ENCODE results near the gene MTMR12.
"Not testable (repeated sequence)": the region's sequence is repeated elsewhere in the genome, so short reads cannot be mapped to it uniquely, and the experiment has no call there.

Gene MTMR12

DNA sequence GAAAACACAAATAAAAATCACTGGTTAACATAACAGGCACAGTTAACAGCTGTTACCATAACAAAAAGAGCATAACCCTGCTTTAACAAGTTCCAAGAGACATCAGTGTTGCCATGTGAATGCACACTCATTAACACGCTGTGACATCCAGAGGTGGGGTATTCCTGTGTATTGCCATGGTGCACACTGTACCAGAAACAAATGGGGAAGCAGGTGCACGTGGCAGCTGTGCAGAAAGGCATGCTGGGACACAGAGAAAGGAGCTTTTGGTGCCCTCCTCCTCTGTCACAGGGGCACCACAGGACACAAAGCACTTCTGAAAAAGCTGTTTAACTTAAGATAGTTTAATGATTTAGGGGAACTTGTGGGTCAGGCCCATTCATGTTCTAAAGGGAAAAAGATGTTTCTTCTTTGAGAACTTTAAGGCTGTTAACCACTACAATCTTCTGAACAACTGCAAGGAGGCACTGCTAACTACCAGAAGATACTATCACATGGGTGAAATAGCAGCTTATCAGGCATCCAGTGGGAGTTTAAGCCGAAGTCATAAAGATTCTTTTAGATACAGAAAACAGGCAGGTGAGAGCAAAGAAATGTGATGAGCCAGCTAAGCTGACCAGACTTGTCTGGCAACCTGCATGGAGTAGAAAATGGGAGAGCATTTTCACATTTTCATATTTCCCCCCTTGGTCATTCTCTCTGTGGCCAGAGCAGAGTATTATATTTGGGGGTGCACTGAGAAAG is 82.2 kb downstream of the MTMR12 start:
- no peak for DNase-seq
- Histone ChIP-seq H3K27me3 (replicated peaks; ENCODE audit: control insufficient read depth, insufficient read depth, low read length, poor library complexity, severe bottlenecking) (no peaks in the 10 kb centered on the region), H3K27ac (ENCODE audit: insufficient read depth, low read length, poor library complexity, severe bottlenecking) (no peak overlapping the region), H3K36me3 (ENCODE audit: control insufficient read depth, insufficient read depth, low read length) (peaks cover 27% of the 10 kb centered on the region), H3K4me3 (ENCODE audit: insufficient read depth, low read depth, low read length, poor library complexity, severe bottlenecking) (no peak overlapping the region), H3K4me1 (ENCODE audit: control insufficient read depth, insufficient read depth, low read length, poor library complexity, severe bottlenecking) (no peaks in the 10 kb centered on the region), H3K9me3 (ENCODE audit: control insufficient read depth, low read length) (no peaks in the 10 kb centered on the region)

DNA sequence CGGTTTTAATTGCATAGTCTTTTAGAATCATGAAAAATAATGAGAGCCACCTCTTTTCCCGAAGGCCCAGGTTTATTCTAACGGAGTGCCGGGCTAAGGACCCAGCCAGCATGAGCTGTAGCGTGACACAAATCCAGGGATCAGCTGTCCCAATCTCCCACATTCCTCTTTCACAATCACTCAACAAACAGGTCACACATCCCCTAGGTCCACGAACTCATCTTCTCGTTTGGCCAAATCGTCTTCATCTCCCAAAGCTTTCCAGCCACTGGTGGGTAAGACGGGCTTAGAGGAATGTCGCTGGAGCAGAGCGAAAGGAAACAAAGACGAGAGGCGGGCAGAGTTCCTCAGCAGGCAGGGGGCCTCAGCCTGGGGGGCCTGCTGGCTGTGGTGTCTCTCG is 83.2 kb downstream of the MTMR12 start:
- Histone ChIP-seq H3K9me3 (ENCODE audit: control insufficient read depth, low read length) (no peaks in the 10 kb centered on the region), H3K27ac (ENCODE audit: insufficient read depth, low read length, poor library complexity, severe bottlenecking) (no peak overlapping the region), H3K27me3 (replicated peaks; ENCODE audit: control insufficient read depth, insufficient read depth, low read length, poor library complexity, severe bottlenecking) (no peaks in the 10 kb centered on the region), H3K36me3 (ENCODE audit: control insufficient read depth, insufficient read depth, low read length) (peaks cover 26% of the 10 kb centered on the region), H3K4me1 (ENCODE audit: control insufficient read depth, insufficient read depth, low read length, poor library complexity, severe bottlenecking) (no peaks in the 10 kb centered on the region), H3K4me3 (ENCODE audit: insufficient read depth, low read depth, low read length, poor library complexity, severe bottlenecking) (no peak overlapping the region)
- no peak for DNase-seq

DNA sequence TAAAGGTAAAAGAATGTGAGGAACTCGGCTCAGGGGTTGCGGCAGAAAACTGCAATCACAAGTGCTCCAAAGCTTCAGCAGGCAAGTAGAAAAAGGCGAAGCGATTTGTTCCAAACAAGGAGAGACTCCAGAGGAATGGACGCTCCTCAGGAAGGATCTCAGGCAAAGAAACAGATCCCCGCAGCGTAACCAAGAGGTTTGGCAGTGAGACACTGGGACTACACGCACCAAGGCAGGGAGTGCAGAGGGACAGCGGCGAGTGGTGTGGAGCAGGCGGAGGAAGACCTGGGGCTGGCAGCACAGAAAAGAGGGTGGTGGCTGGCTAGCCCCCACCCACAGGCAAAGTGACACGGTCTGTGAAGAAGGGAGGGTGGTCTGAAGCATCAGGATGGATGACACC is 83.9 kb downstream of the MTMR12 start:
- H3K4me1 ChIP-seq (ENCODE audit: control insufficient read depth, insufficient read depth, low read length, poor library complexity, severe bottlenecking) = no peaks in the 10 kb centered on the region
- H3K4me3 ChIP-seq (ENCODE audit: insufficient read depth, low read depth, low read length, poor library complexity, severe bottlenecking) = no peak overlapping the region
- H3K27ac ChIP-seq (ENCODE audit: insufficient read depth, low read length, poor library complexity, severe bottlenecking) = no peak overlapping the region
- H3K36me3 ChIP-seq (ENCODE audit: control insufficient read depth, insufficient read depth, low read length) = peaks cover 23% of the 10 kb centered on the region
- no peaks in the 10 kb centered on the region for H3K9me3 ChIP-seq (ENCODE audit: control insufficient read depth, low read length)
- DNase-seq = no peak
- no peaks in the 10 kb centered on the region for H3K27me3 ChIP-seq (replicated peaks; ENCODE audit: control insufficient read depth, insufficient read depth, low read length, poor library complexity, severe bottlenecking)

- H3K9me3 ChIP-seq (ENCODE audit: control insufficient read depth, low read length) = no peaks in the 10 kb centered on the region
- no peak for DNase-seq
- H3K27ac ChIP-seq (ENCODE audit: insufficient read depth, low read length, poor library complexity, severe bottlenecking) = no peak overlapping the region
- H3K27me3 ChIP-seq (replicated peaks; ENCODE audit: control insufficient read depth, insufficient read depth, low read length, poor library complexity, severe bottlenecking) = no peaks in the 10 kb centered on the region
- no peak overlapping the region for H3K4me3 ChIP-seq (ENCODE audit: insufficient read depth, low read depth, low read length, poor library complexity, severe bottlenecking)
- H3K4me1 ChIP-seq (ENCODE audit: control insufficient read depth, insufficient read depth, low read length, poor library complexity, severe bottlenecking) = no peaks in the 10 kb centered on the region
- H3K36me3 ChIP-seq (ENCODE audit: control insufficient read depth, insufficient read depth, low read length) = peaks cover 15% of the 10 kb centered on the region
These were observed 87.3 kb downstream of the MTMR12 start for GRCh38 chr5:32225445-32225844.

GRCh38 chr5:32223972-32224609 is 88.6 kb downstream of the MTMR12 start:
- Histone ChIP-seq H3K27me3 (replicated peaks; ENCODE audit: control insufficient read depth, insufficient read depth, low read length, poor library complexity, severe bottlenecking) (no peaks in the 10 kb centered on the region), H3K9me3 (ENCODE audit: control insufficient read depth, low read length) (no peaks in the 10 kb centered on the region), H3K4me1 (ENCODE audit: control insufficient read depth, insufficient read depth, low read length, poor library complexity, severe bottlenecking) (no peaks in the 10 kb centered on the region), H3K27ac (ENCODE audit: insufficient read depth, low read length, poor library complexity, severe bottlenecking) (no peak overlapping the region), H3K36me3 (ENCODE audit: control insufficient read depth, insufficient read depth, low read length) (peaks cover 3% of the 10 kb centered on the region), H3K4me3 (ENCODE audit: insufficient read depth, low read depth, low read length, poor library complexity, severe bottlenecking) (no peak overlapping the region)
- no peak for DNase-seq

GRCh38 chr5:32222723-32223470 is 89.8 kb downstream of the MTMR12 start:
- Histone ChIP-seq H3K36me3 (ENCODE audit: control insufficient read depth, insufficient read depth, low read length) (no peaks in the 10 kb centered on the region), H3K4me1 (ENCODE audit: control insufficient read depth, insufficient read depth, low read length, poor library complexity, severe bottlenecking) (no peaks in the 10 kb centered on the region), H3K9me3 (ENCODE audit: control insufficient read depth, low read length) (no peaks in the 10 kb centered on the region), H3K4me3 (ENCODE audit: insufficient read depth, low read depth, low read length, poor library complexity, severe bottlenecking) (no peak overlapping the region), H3K27me3 (replicated peaks; ENCODE audit: control insufficient read depth, insufficient read depth, low read length, poor library complexity, severe bottlenecking) (no peaks in the 10 kb centered on the region), H3K27ac (ENCODE audit: insufficient read depth, low read length, poor library complexity, severe bottlenecking) (no peak overlapping the region)
- no peak for DNase-seq

- Histone ChIP-seq H3K9me3 (ENCODE audit: control insufficient read depth, low read length) (no peaks in the 10 kb centered on the region), H3K36me3 (ENCODE audit: control insufficient read depth, insufficient read depth, low read length) (no peaks in the 10 kb centered on the region), H3K27me3 (replicated peaks; ENCODE audit: control insufficient read depth, insufficient read depth, low read length, poor library complexity, severe bottlenecking) (no peaks in the 10 kb centered on the region), H3K27ac (ENCODE audit: insufficient read depth, low read length, poor library complexity, severe bottlenecking) (no peak overlapping the region), H3K4me3 (ENCODE audit: insufficient read depth, low read depth, low read length, poor library complexity, severe bottlenecking) (no peak overlapping the region), H3K4me1 (ENCODE audit: control insufficient read depth, insufficient read depth, low read length, poor library complexity, severe bottlenecking) (no peaks in the 10 kb centered on the region)
- no peak for DNase-seq
These were observed 94.8 kb downstream of the MTMR12 start for GRCh38 chr5:32217886-32218396.

DNA sequence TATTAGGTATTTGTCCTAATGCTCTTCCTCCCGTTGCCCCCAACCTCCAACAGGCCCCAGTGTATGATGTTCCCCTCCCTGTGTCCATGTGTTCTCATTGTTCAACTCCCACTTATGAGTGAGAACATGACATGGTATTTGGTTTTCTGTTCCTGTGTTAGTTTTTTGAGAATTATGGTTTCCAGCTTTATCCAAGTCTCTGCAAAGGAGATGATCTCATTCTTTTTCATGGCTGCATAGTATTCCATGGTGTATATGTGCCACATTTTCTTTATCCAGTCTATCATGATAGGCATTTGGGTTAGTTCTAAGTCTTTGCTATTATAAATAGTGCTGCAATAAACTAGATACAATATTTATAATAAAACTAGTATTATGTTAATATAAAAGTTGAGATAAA is 98.4 kb downstream of the MTMR12 start:
- H3K36me3 ChIP-seq (ENCODE audit: control insufficient read depth, insufficient read depth, low read length); H3K4me3 ChIP-seq (ENCODE audit: insufficient read depth, low read depth, low read length, poor library complexity, severe bottlenecking); H3K27ac ChIP-seq (ENCODE audit: insufficient read depth, low read length, poor library complexity, severe bottlenecking): not testable (repeated sequence)

GRCh38 chr5:32210151-32210550 is 102.6 kb downstream of the MTMR12 start:
- Histone ChIP-seq H3K4me3 (ENCODE audit: insufficient read depth, low read depth, low read length, poor library complexity, severe bottlenecking) (no peak overlapping the region), H3K9me3 (ENCODE audit: control insufficient read depth, low read length) (no peaks in the 10 kb centered on the region), H3K4me1 (ENCODE audit: control insufficient read depth, insufficient read depth, low read length, poor library complexity, severe bottlenecking) (no peaks in the 10 kb centered on the region), H3K36me3 (ENCODE audit: control insufficient read depth, insufficient read depth, low read length) (no peaks in the 10 kb centered on the region), H3K27me3 (replicated peaks; ENCODE audit: control insufficient read depth, insufficient read depth, low read length, poor library complexity, severe bottlenecking) (no peaks in the 10 kb centered on the region), H3K27ac (ENCODE audit: insufficient read depth, low read length, poor library complexity, severe bottlenecking) (no peak overlapping the region)
- DNase-seq = no peak

More for the DNA sequence above, 98.4 kb downstream of the MTMR12 start:
- not testable (repeated sequence) for H3K9me3 ChIP-seq (ENCODE audit: control insufficient read depth, low read length); DNase-seq; H3K27me3 ChIP-seq (replicated peaks; ENCODE audit: control insufficient read depth, insufficient read depth, low read length, poor library complexity, severe bottlenecking); H3K4me1 ChIP-seq (ENCODE audit: control insufficient read depth, insufficient read depth, low read length, poor library complexity, severe bottlenecking)

DNA sequence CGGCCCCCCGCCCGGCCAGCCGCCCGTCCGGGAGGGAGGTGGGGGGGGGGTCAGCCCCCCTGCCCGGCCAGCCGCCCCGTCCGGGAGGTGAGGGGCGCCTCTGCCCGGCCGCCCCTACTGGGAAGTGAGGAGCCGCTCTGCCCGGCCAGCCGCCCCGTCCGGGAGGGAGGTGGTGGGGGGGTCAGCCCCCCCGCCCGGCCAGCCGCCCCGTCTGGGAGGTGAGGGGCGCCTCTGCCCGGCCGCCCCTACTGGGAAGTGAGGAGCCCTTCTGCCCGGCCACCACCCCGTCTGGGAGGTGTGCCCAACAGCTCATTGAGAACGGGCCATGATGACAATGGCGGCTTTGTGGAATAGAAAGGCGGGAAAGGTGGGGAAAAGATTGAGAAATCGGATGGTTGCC is 103.9 kb downstream of the MTMR12 start:
- H3K9me3 ChIP-seq (ENCODE audit: control insufficient read depth, low read length); H3K4me3 ChIP-seq (ENCODE audit: insufficient read depth, low read depth, low read length, poor library complexity, severe bottlenecking); H3K4me1 ChIP-seq (ENCODE audit: control insufficient read depth, insufficient read depth, low read length, poor library complexity, severe bottlenecking); H3K36me3 ChIP-seq (ENCODE audit: control insufficient read depth, insufficient read depth, low read length); H3K27me3 ChIP-seq (replicated peaks; ENCODE audit: control insufficient read depth, insufficient read depth, low read length, poor library complexity, severe bottlenecking); DNase-seq; H3K27ac ChIP-seq (ENCODE audit: insufficient read depth, low read length, poor library complexity, severe bottlenecking): not testable (repeated sequence)
